ENCODE data around the gene GAL3ST1. TPM values are rescaled to one million over a fixed set of nuclear protein-coding genes. Genes with fewer than 3 reads are reported as not detected.

GAL3ST1 gene
- total and polyA plus RNA-seq, 4 donors: 1.0 to 19.4 (median 1.5) TPM

DNA sequence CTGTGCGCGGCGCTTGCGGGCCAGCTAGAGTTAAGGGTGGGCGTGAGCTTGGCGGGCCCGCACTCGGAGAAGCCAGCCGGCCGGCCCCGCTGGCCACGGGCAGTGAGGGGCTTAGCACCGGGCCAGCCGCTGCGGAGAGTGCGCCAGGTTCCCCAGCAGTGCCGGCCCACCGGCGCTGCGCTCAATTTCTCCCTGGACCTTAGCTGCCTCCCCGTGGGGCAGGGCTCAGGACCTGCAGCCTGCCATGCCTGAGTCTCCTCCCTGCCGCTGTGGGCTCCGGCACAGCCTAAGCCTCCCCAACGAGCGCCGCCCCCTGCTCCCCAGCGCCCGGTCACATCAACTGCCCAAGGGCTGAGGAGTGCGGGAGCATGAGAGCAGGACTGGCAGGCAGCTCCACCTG is 22.4 kb upstream of the GAL3ST1 start:
- Histone ChIP-seq H3K4me3 (ENCODE audit: low read depth in 1 of 3, low read length in 3 of 3) (no peak overlapping the region), H3K27me3 (ENCODE audit: control insufficient read depth in 4 of 4, insufficient read depth in 4 of 4, low read length in 3 of 4) (no peaks in the 10 kb centered on the region), H3K9ac (ENCODE audit: low read depth in 1 of 2, low read length in 2 of 2) (no peak overlapping the region), H3K9me3 (ENCODE audit: control insufficient read depth in 4 of 4, low read length in 3 of 4) (no peaks in the 10 kb centered on the region), H3K36me3 (ENCODE audit: control insufficient read depth in 4 of 4, insufficient read depth in 3 of 4, low read depth in 1 of 4, low read length in 3 of 4) (no peaks in the 10 kb centered on the region), H3K4me1 (ENCODE audit: control insufficient read depth in 4 of 4, insufficient read depth in 4 of 4, low read length in 3 of 4) (peaks cover 0 to 5% (median 2%) of the 10 kb centered on the region in 4 donors), H3K27ac (ENCODE audit: low read depth in 1 of 2, low read length in 2 of 2) (no peak overlapping the region)
- no peak for DNase-seq (ENCODE audit: low spot score)
- 92% methylated on average over 29 of the region's 29 CpGs for WGBS
- TF ChIP-seq YY1 (IDR thresholded peaks at IDR 0.05): no peak
- TF ChIP-seq JUND (IDR thresholded peaks at IDR 0.05): no peak
- TF ChIP-seq RAD21 (IDR thresholded peaks at IDR 0.05): no peak
- TF ChIP-seq, protein P1, sequence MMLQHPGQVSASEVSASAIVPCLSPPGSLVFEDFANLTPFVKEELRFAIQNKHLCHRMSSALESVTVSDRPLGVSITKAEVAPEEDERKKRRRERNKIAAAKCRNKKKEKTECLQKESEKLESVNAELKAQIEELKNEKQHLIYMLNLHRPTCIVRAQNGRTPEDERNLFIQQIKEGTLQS (IDR thresholded peaks at IDR 0.05): no peak
- TF ChIP-seq, protein P2, sequence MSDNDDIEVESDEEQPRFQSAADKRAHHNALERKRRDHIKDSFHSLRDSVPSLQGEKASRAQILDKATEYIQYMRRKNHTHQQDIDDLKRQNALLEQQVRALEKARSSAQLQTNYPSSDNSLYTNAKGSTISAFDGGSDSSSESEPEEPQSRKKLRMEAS (IDR thresholded peaks at IDR 0.05): no peak
- TF ChIP-seq, protein P3, sequence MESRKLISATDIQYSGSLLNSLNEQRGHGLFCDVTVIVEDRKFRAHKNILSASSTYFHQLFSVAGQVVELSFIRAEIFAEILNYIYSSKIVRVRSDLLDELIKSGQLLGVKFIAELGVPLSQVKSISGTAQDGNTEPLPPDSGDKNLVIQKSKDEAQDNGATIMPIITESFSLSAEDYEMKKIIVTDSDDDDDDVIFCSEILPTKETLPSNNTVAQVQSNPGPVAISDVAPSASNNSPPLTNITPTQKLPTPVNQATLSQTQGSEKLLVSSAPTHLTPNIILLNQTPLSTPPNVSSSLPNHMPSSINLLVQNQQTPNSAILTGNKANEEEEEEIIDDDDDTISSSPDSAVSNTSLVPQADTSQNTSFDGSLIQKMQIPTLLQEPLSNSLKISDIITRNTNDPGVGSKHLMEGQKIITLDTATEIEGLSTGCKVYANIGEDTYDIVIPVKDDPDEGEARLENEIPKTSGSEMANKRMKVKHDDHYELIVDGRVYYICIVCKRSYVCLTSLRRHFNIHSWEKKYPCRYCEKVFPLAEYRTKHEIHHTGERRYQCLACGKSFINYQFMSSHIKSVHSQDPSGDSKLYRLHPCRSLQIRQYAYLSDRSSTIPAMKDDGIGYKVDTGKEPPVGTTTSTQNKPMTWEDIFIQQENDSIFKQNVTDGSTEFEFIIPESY (IDR thresholded peaks at IDR 0.05): no peak
- TF ChIP-seq, protein P4, sequence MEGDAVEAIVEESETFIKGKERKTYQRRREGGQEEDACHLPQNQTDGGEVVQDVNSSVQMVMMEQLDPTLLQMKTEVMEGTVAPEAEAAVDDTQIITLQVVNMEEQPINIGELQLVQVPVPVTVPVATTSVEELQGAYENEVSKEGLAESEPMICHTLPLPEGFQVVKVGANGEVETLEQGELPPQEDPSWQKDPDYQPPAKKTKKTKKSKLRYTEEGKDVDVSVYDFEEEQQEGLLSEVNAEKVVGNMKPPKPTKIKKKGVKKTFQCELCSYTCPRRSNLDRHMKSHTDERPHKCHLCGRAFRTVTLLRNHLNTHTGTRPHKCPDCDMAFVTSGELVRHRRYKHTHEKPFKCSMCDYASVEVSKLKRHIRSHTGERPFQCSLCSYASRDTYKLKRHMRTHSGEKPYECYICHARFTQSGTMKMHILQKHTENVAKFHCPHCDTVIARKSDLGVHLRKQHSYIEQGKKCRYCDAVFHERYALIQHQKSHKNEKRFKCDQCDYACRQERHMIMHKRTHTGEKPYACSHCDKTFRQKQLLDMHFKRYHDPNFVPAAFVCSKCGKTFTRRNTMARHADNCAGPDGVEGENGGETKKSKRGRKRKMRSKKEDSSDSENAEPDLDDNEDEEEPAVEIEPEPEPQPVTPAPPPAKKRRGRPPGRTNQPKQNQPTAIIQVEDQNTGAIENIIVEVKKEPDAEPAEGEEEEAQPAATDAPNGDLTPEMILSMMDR (IDR thresholded peaks at IDR 0.05; ENCODE audit: low read depth, low read length, missing input control): no peak
- TF ChIP-seq GABPA (IDR thresholded peaks at IDR 0.05 in 1 of 2, conservative IDR thresholded peaks at IDR 0.05 in 1 of 2): no peak
- no peak for TF ChIP-seq RXRA (IDR thresholded peaks at IDR 0.05)
- TF ChIP-seq TAF1 (conservative IDR thresholded peaks at IDR 0.05): no peak
- TF ChIP-seq SP1 (IDR thresholded peaks at IDR 0.05): no peak
- no peak for TF ChIP-seq FOXA2 (IDR thresholded peaks at IDR 0.05)
- TF ChIP-seq, protein P5, sequence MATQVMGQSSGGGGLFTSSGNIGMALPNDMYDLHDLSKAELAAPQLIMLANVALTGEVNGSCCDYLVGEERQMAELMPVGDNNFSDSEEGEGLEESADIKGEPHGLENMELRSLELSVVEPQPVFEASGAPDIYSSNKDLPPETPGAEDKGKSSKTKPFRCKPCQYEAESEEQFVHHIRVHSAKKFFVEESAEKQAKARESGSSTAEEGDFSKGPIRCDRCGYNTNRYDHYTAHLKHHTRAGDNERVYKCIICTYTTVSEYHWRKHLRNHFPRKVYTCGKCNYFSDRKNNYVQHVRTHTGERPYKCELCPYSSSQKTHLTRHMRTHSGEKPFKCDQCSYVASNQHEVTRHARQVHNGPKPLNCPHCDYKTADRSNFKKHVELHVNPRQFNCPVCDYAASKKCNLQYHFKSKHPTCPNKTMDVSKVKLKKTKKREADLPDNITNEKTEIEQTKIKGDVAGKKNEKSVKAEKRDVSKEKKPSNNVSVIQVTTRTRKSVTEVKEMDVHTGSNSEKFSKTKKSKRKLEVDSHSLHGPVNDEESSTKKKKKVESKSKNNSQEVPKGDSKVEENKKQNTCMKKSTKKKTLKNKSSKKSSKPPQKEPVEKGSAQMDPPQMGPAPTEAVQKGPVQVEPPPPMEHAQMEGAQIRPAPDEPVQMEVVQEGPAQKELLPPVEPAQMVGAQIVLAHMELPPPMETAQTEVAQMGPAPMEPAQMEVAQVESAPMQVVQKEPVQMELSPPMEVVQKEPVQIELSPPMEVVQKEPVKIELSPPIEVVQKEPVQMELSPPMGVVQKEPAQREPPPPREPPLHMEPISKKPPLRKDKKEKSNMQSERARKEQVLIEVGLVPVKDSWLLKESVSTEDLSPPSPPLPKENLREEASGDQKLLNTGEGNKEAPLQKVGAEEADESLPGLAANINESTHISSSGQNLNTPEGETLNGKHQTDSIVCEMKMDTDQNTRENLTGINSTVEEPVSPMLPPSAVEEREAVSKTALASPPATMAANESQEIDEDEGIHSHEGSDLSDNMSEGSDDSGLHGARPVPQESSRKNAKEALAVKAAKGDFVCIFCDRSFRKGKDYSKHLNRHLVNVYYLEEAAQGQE (IDR thresholded peaks at IDR 0.05): no peak
- TF ChIP-seq EGR1 (IDR thresholded peaks at IDR 0.05; ENCODE audit: low read depth in 2 of 2): no peak
- no peak for TF ChIP-seq HNF4G (IDR thresholded peaks at IDR 0.05)

DNA sequence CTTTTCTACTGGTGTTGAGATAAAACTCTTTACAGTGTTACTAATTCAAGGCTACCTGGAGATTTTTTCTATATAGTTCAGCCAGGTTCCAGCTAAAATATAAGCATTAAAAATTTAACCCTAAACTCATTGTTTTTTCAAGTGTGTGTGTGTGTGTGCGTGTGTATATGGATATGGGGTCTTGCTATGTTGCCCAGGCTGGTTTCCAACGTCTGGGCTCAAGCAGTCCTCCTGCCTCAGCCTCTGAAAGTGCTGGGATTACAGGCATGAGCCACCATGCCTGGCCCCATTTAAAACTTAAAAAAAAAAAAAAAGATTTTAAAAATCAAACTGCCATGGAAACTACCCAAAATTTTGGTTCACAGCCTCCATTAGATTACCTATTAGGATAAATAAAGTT is 21.7 kb upstream of the GAL3ST1 start:
- Histone ChIP-seq H3K4me3 (ENCODE audit: low read depth in 1 of 3, low read length in 3 of 3) (no peak overlapping the region), H3K36me3 (ENCODE audit: control insufficient read depth in 4 of 4, insufficient read depth in 3 of 4, low read depth in 1 of 4, low read length in 3 of 4) (no peaks in the 10 kb centered on the region), H3K27me3 (ENCODE audit: control insufficient read depth in 4 of 4, insufficient read depth in 4 of 4, low read length in 3 of 4) (no peaks in the 10 kb centered on the region), H3K9me3 (ENCODE audit: control insufficient read depth in 4 of 4, low read length in 3 of 4) (no peaks in the 10 kb centered on the region), H3K27ac (ENCODE audit: low read depth in 1 of 2, low read length in 2 of 2) (no peak overlapping the region), H3K9ac (ENCODE audit: low read depth in 1 of 2, low read length in 2 of 2) (no peak overlapping the region), H3K4me1 (ENCODE audit: control insufficient read depth in 4 of 4, insufficient read depth in 4 of 4, low read length in 3 of 4) (peaks cover 0 to 7% (median 3%) of the 10 kb centered on the region in 4 donors)
- no peak for DNase-seq (ENCODE audit: low spot score)
- 65% methylated on average over 2 of the region's 2 CpGs for WGBS
- TF ChIP-seq, protein P5 (IDR thresholded peaks at IDR 0.05): no peak
- TF ChIP-seq RXRA (IDR thresholded peaks at IDR 0.05) (no peak), FOXA1 (IDR thresholded peaks at IDR 0.05) (no peak), FOXA2 (IDR thresholded peaks at IDR 0.05) (no peak), JUND (IDR thresholded peaks at IDR 0.05) (no peak), HNF4A (conservative IDR thresholded peaks at IDR 0.05) (no peak), SP1 (IDR thresholded peaks at IDR 0.05) (no peak), NR2F2 (IDR thresholded peaks at IDR 0.05) (no peak), YY1 (IDR thresholded peaks at IDR 0.05) (no peak), RAD21 (IDR thresholded peaks at IDR 0.05) (no peak)
- TF ChIP-seq, protein P2 (IDR thresholded peaks at IDR 0.05): no peak
- TF ChIP-seq, protein P3 (IDR thresholded peaks at IDR 0.05): no peak

Measured in liver (tissue), 9 donors.